HepG2 (cell line): ENCODE data around the gene PRDM15. TPM values are rescaled to one million over a fixed set of nuclear protein-coding genes. Genes with fewer than 3 reads are reported as not detected.

Experiments used
- ATAC-seq: fragments of 200-7000 bp; cut with Tn5 transposase; 3 replicates; pipeline ENCODE4 v1.9.1; 2020; ENCODE audit warnings: mild to moderate bottlenecking, moderate library complexity
- BruUV-seq: library from RNA; stranded (reverse); fragments of 400-500 nt; replicated peaks from 2 replicates; lab custom pipeline; 2021; lab: Mats Ljungman, UMichigan
- CTCF ChIA-PET: fragments of 300-600 bp; formaldehyde crosslinking; extraction: SDS; loops from one replicate; lab custom pipeline; 2021; ENCODE audit warnings: low total read pairs, inconsistent platforms, low intra/inter-chr PET ratio; lab: Yijun Ruan, JAX
- POLR2A ChIA-PET: fragments of 350-600 bp; sonication (Branson Sonifier 250); formaldehyde crosslinking; loops from one replicate; lab custom pipeline; 2020; ENCODE audit warnings: antibody characterized with exemption, inconsistent platforms; lab: Yijun Ruan, JAX
- DNase-seq: peaks from one replicate; pipeline ENCODE4 v3.0.0-alpha.2; 2015; ENCODE audit warnings: low spot score
- FAIRE-seq: peaks from 3 replicates; lab custom pipeline; 2011; peaks lifted over from hg19 to GRCh38; lab: Jason Lieb, UNC
- H2AFZ ChIP-seq: one replicate; pipeline ENCODE4 v1.6.1; 2011; ENCODE audit warnings: low read length, inconsistent platforms
- H3K27ac ChIP-seq: fragments of 300-600 bp; 3 replicates; pipeline ENCODE4 v1.8.0; 2011; ENCODE audit warnings: mixed run types, mild to moderate bottlenecking, mixed read lengths, low read length, inconsistent platforms; ENCODE audit not compliant: insufficient read depth; ENCODE audit errors: extremely low read length
- H3K27me3 ChIP-seq, 2 experiments: fragments of 200-600 bp in 1 of 2; 2 replicates in 1 of 2; 3 replicates in 1 of 2; pipeline versions ENCODE4 v1.6.0 to v1.8.0; 2011; ENCODE audit warnings: low read length in 2 of 2, mild to moderate bottlenecking in 2 of 2, moderate library complexity in 2 of 2, inconsistent platforms in 1 of 2; ENCODE audit not compliant: insufficient read depth in 2 of 2, control insufficient read depth in 1 of 2
- H3K36me3 ChIP-seq, 2 experiments: fragments of 200-600 bp in 1 of 2; replicated peaks in 1 of 2; 2 replicates in 1 of 2; 3 replicates in 1 of 2; pipeline versions ENCODE4 v1.5.1 to v1.8.0; 2011; ENCODE audit warnings: low read length in 2 of 2, inconsistent platforms in 1 of 2; ENCODE audit not compliant: insufficient read depth in 2 of 2, control insufficient read depth in 1 of 2
- H3K4me1 ChIP-seq: 2 replicates; pipeline ENCODE4 v1.5.1; 2012; ENCODE audit warnings: low read length, inconsistent platforms; ENCODE audit not compliant: insufficient read depth
- H3K4me2 ChIP-seq: 2 replicates; pipeline ENCODE4 v1.6.0; 2011; ENCODE audit warnings: low read depth, low read length, inconsistent platforms
- H3K4me3 ChIP-seq, 3 experiments: fragments of 200-600 bp in 1 of 3; sonication (generic), shearing (Covaris generic) in 1 of 3; replicated peaks in 1 of 3; 2 replicates each; pipeline ENCODE4 v1.5.1; 2011 to 2016; ENCODE audit warnings: low read length in 3 of 3, inconsistent platforms in 2 of 3, low read depth in 2 of 3, mild to moderate bottlenecking in 2 of 3, control low read depth in 1 of 3, mixed read lengths in 1 of 3; ENCODE audit not compliant: insufficient read depth in 1 of 3
- H3K79me2 ChIP-seq: one replicate; pipeline ENCODE4 v1.6.1; 2011; ENCODE audit warnings: low read length, inconsistent platforms; ENCODE audit not compliant: insufficient read depth
- H3K9ac ChIP-seq: 2 replicates; pipeline ENCODE4 v1.6.0; 2011; ENCODE audit warnings: mild to moderate bottlenecking, low read depth, low read length, inconsistent platforms; ENCODE audit not compliant: insufficient read depth
- H3K9me3 ChIP-seq: 2 replicates; pipeline ENCODE4 v1.5.1; 2012; ENCODE audit warnings: mild to moderate bottlenecking, low read length
- H4K20me1 ChIP-seq: 2 replicates; pipeline ENCODE4 v1.6.0; 2011; ENCODE audit warnings: inconsistent platforms, mild to moderate bottlenecking, low read length, moderate library complexity; ENCODE audit not compliant: insufficient read depth
- AGO1 ChIP-seq: fragments of 200-400 bp; formaldehyde crosslinking; IDR thresholded peaks from 2 replicates; pipeline ENCODE4 v1.6.1; 2017; ENCODE audit warnings: mild to moderate bottlenecking, low read depth, low read length, moderate library complexity; ENCODE audit not compliant: poor library complexity, severe bottlenecking
- KAT2B ChIP-seq: fragments of 150-350 bp; IDR thresholded peaks from 2 replicates; pipeline ENCODE4 v1.6.1; 2014; ENCODE audit warnings: low read depth, low read length, borderline replicate concordance
- PHF21A ChIP-seq: sonication (generic); formaldehyde crosslinking; IDR thresholded peaks from 2 replicates; pipeline ENCODE4 v1.5.0; 2020; ENCODE audit warnings: mild to moderate bottlenecking, missing genetic modification reagents
- PRDM10 ChIP-seq: sonication (generic); formaldehyde crosslinking; IDR thresholded peaks from 2 replicates; pipeline ENCODE4 v1.4.0; 2020; ENCODE audit warnings: low read depth, missing genetic modification reagents
- PRDM15 ChIP-seq: sonication (generic); formaldehyde crosslinking; IDR thresholded peaks from 2 replicates; pipeline ENCODE4 v1.4.0; 2020; ENCODE audit warnings: missing genetic modification reagents
- STAG1 ChIP-seq: sonication (generic); formaldehyde crosslinking; IDR thresholded peaks from 2 replicates; pipeline ENCODE4 v1.4.0; 2020; ENCODE audit warnings: missing genetic modification reagents
- THYN1 ChIP-seq: sonication (generic); formaldehyde crosslinking; IDR thresholded peaks from 2 replicates; pipeline ENCODE4 v1.8.1; 2023; ENCODE audit warnings: low read depth, mild to moderate bottlenecking, moderate library complexity, missing genetic modification reagents, borderline replicate concordance
- ZIK1 ChIP-seq: sonication (generic); formaldehyde crosslinking; IDR thresholded peaks from 2 replicates; pipeline ENCODE4 v1.5.0; 2020; ENCODE audit warnings: mild to moderate bottlenecking, low read depth, missing genetic modification reagents, borderline replicate concordance
- ZNF343 ChIP-seq: sonication (generic); formaldehyde crosslinking; IDR thresholded peaks from 2 replicates; pipeline ENCODE4 v1.4.0; 2020; ENCODE audit warnings: mild to moderate bottlenecking, missing genetic modification reagents
- WGBS: methylation state at CpG from one replicate; pipeline ENCODE4 v1.1.6; 2017; ENCODE audit warnings: low lambda C conversion rate; 5-methylcytosine and 5-hydroxymethylcytosine counted together
- in situ Hi-C: cut with HindIII; loops from 2 replicates; pipeline ENCODE4 v1.10.0; 2017; ENCODE audit warnings: low pct_unique_long_range_greater_than_20kb; ENCODE audit not compliant: extremely low pct_ligation_motif_present
- intact Hi-C: fragments of 100-400 bp; cut with micrococcal nuclease; formaldehyde crosslinking; loops from one replicate; pipeline ENCODE4 v1.10.0; 2022; ENCODE audit not compliant: unreplicated experiment
- polyA plus RNA-seq, 8 experiments: library from polyadenylated mRNA; depleted of rRNA in 3 of 8; stranded (reverse) in 7 of 8; unstranded in 1 of 8; fragments of >200 nt; fragmentation: Illumina TruSeq in 4 of 8; extraction: Trizol in 4 of 8; gene quantifications; 2 replicates each; pipeline versions ENCODE4 v1.2.1 to v1.2.3, GENCODE V29; 2011 to 2016; ENCODE audit warnings: low read depth in 4 of 8, missing spikeins in 1 of 8, mixed read lengths in 1 of 8; ENCODE audit not compliant: insufficient read depth in 1 of 8
- total RNA-seq, 5 experiments: library from RNA; depleted of rRNA; stranded (reverse); fragments of >200 nt; fragmentation: Illumina TruSeq; extraction: Trizol; gene quantifications; 2 replicates each; pipeline ENCODE4 v1.2.3, GENCODE V29; 2016; ENCODE audit warnings: low read depth in 1 of 5

PRDM15 gene
- total and polyA plus RNA-seq, 2 of the 13 experiments (the other 11 are each of a cell fraction or from before 2014, with no cell fraction given), result 4.0 to 6.9 TPM

GRCh38 chr21:41913230-41913629 is 34.1 kb upstream of the PRDM15 start:
- Histone ChIP-seq H3K4me2 (no peak overlapping the region), H3K9me3 (no peaks in the 10 kb centered on the region), H3K4me1 (0 out of 2 replicates have a peak, but pooled peaks cover 15% of the 10 kb centered on the region), H3K36me3 (peaks cover 12 to 61% of the 10 kb centered on the region in 2 experiments), H3K4me3 (no peak overlapping the region), H3K9ac (no peak overlapping the region), H3K27ac (no peak overlapping the region), H2AFZ (no peak overlapping the region), H3K27me3 (no peaks in the 10 kb centered on the region), H4K20me1 (no peaks in the 10 kb centered on the region), H3K79me2 (no peaks in the 10 kb centered on the region)
- no peak for TF ChIP-seq PHF21A (CRISPR knock-in tag)
- no peak for TF ChIP-seq AGO1
- BruUV-seq, result no TSS peak
- ATAC-seq (no peak), FAIRE-seq (no peak), DNase-seq (no peak)
- in situ Hi-C loops, result no loop called here
- WGBS, result 100% methylated on average over 7 of the region's 9 CpGs
- intact Hi-C loops, result no loop called here
- CTCF ChIA-PET, result no interaction called here
- POLR2A ChIA-PET, result no interaction called here

- 0 out of 2 replicates have a peak, but pooled peaks cover 8% of the 10 kb centered on the region for H3K4me1 ChIP-seq
- ATAC-seq (no peak), FAIRE-seq (no peak), DNase-seq (no peak)
- H3K9me3 ChIP-seq, result no peaks in the 10 kb centered on the region
- in situ Hi-C loops, result no loop called here
- no TSS peak for BruUV-seq
- H3K4me2 ChIP-seq, result no peak overlapping the region
- peaks cover 4 to 48% of the 10 kb centered on the region in 2 experiments for H3K36me3 ChIP-seq
- TF ChIP-seq PRDM15 (no peak), ZNF343 (CRISPR knock-in tag) (no peak), PRDM10 (CRISPR knock-in tag) (no peak), STAG1 (CRISPR knock-in tag) (no peak), THYN1 (CRISPR knock-in tag) (no peak), KAT2B (no peak), ZIK1 (no peak)
- intact Hi-C loops, result no loop called here
- H3K4me3 ChIP-seq, result no peak overlapping the region
- H3K27me3 ChIP-seq, result no peaks in the 10 kb centered on the region
- H3K79me2 ChIP-seq, result no peaks in the 10 kb centered on the region
- WGBS, result 40% methylated on average over 3 of the region's 3 CpGs
- no peak overlapping the region for H3K9ac ChIP-seq
- no peak overlapping the region for H2AFZ ChIP-seq
- ChIA-PET CTCF (no interaction called here), POLR2A (no interaction called here)
- H3K27ac ChIP-seq, result no peak overlapping the region
- H4K20me1 ChIP-seq, result no peaks in the 10 kb centered on the region
Measured at GRCh38 chr21:41908829-41909228, 29.7 kb upstream of the PRDM15 start.
